LNCAP (cell line): Measurements from ENCODE around the gene KASH5.

Experiments
- TF ChIP-seq, protein P1 (sequence below): fragments of 450-650 bp; IDR thresholded peaks from 2 replicates; pipeline ENCODE4 v1.5.1; 2017; ENCODE audit warnings: mild to moderate bottlenecking

Gene KASH5

DNA sequence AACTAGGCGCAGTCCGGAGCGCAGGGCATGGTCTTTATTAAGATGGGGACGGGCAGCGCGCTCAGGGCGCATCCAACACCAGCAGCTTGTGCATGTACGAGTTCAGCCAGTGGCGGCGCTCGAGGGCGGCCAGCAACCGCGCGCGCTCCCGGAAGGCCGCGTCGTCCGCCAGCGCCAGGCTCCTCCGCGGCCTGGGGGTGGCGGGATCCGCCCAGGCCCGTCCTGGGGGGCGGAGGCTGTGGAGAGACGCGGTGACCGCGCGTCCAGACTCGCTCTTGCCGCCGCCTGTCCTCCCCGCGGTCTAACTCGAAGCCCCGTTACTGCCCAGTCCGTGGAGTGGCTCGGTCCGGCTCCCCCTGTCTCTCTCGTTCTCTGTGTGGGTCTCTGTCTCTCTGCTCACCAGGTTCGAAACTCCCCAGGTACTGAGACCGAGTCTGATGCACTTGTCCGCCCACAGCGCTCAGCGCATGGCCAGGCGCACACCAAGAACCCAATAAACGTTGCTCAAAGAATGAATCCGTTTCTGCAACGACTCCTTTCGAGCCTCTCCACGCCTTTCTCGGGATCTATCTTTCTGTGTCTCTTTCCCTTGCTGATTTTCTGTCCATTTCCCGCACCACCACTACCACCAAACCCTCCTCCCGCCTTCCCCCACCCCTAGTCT lies 34.5 kb downstream of the KASH5 start:
- TF ChIP-seq, protein P1, sequence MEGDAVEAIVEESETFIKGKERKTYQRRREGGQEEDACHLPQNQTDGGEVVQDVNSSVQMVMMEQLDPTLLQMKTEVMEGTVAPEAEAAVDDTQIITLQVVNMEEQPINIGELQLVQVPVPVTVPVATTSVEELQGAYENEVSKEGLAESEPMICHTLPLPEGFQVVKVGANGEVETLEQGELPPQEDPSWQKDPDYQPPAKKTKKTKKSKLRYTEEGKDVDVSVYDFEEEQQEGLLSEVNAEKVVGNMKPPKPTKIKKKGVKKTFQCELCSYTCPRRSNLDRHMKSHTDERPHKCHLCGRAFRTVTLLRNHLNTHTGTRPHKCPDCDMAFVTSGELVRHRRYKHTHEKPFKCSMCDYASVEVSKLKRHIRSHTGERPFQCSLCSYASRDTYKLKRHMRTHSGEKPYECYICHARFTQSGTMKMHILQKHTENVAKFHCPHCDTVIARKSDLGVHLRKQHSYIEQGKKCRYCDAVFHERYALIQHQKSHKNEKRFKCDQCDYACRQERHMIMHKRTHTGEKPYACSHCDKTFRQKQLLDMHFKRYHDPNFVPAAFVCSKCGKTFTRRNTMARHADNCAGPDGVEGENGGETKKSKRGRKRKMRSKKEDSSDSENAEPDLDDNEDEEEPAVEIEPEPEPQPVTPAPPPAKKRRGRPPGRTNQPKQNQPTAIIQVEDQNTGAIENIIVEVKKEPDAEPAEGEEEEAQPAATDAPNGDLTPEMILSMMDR: peak; percentile 53

DNA sequence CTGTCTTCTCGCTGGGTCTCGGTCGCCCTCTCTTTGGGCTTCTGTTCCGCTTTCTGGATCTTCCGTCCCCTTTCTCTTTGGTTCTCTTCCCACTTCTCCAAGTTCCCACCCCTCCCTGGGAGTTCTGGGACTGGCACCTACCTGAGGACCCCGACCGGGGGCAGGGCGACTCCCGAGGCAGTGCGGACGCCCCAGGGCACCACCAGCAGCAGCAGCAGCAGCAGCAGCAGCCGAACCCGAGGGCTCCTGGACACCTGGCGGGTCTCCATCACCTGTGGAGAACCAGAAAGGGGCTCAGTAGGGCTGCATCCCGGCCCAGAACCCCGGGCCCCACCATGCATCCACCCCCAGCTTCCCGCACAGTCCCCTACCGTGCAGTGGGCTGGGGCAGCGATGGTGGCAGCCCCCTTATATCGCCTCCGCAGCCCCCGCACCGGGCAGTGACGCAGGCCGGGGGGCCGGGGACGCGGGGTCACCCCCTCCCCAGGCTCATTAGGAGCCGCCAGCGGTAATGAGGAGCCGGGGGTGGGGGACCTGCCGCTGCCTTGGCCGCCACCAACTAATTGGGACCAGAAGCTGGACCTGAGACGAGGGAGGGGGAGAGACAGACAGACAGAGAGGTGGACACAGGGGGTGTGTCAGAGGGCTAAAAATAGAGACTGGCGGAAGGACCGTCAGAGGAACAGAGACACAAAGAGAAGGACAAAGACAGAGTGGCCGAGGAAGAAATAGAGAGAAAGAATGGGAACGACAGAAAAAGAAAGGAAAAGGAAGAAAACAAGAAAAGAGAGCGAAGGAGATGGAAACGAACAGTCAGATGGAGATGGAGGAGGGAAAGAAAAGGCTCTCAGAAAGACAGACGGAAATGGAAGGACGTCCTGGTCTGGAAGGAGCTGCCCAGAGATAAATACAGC lies 35.3 kb downstream of the KASH5 start, which contains the start of gene PTH2:
TSS of gene PTH2 (minus strand) at position 371 of the 914 bp plus-strand sequence. CDS start at position 269, 102 bp downstream.
- TF ChIP-seq, protein P1: no peak

DNA sequence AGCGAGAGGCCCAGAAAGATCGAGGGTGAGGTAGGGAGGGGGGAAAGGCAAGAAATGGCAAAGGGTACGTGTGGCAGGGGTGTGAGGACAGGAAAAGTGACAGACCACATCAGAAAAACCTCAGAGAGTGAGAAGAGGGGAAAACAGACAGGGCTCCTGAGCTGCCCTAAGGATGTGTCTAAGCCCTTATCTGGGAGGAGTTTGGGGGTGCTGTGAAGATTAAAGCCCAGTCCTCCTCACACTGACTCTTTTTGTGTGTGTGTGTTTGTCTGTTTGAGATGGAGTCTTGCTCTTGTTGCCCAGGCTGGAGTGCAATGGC lies 35.9 kb downstream of the KASH5 start:
- TF ChIP-seq, protein P1: no peak

DNA sequence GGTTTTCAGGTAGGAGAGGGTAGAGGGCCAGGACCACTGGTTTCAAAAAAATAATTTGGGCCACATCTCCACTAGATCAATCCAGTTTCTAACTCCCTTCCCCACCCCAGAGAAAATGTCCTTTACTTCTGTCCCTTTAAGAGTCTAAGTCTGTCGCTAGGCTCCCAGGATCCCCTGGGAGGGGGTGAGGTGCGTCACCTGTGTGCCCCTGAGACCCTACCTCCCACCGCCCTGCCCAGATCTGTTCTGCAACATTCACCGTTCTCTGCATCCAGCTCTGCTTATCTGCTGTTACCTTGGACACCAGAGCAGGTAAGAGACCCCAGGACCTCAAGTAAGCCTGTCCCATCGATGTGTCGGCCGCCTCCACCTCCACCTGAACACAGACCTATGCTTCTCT lies 37.1 kb downstream of the KASH5 start, which contains the start of gene GFY:
TSS of gene GFY (plus strand) at position 211 of the 400 bp plus-strand sequence. CDS start 1,043 bp downstream, outside the sequence.
- TF ChIP-seq, protein P1: no peak

DNA sequence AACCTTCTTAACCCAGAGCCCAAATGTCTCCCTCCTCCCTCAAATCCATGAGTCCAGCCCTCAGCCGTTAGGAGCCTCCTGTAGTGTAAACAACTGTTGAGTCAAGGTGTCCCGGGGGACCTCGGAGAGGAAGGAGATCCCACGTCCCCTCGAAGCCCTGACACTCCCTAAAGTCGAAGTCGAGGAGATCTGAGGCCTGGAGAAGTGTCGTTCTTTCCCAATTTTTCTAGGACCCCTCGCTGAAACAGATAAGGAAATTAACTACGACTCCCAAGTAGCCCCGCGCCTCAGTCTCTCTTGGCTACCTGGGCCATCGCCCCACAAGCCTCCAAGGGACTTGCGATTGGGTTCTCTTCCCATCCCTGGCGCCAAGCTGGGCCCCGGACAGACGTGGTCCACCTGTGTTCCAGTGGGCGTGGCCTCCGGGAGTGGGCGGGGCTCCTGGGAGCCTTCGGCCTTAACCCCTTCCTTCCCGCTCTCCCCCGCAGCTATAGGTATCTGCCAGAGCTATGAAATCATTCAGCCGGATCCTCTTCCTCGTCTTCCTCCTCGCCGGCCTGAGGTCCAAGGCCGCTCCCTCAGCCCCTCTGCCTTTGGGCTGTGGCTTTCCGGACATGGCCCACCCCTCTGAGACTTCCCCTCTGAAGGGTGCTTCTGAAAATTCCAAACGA lies 38.0 kb downstream of the KASH5 start:
- TF ChIP-seq, protein P1: no peak

DNA sequence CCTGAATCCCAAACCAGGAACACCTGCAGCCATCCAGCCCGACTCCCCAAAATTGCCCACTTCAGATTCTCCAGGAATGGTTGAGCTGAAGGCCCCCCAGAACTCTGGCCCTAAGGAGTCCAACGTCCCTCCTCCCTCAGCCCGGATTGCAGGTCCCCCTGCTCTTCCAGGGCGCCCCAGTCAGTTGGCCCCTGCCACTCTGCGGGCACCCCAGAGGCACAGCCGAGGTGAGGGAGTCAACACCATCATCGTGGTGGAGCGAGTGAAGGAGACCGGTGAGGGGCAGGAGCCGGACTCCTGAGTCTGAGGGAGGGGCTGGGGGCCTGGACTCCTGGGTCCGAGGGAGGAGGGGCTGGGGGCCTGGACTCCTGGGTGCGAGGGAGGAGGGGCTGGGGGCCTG lies 39.3 kb downstream of the KASH5 start:
- TF ChIP-seq, protein P1: no peak

DNA sequence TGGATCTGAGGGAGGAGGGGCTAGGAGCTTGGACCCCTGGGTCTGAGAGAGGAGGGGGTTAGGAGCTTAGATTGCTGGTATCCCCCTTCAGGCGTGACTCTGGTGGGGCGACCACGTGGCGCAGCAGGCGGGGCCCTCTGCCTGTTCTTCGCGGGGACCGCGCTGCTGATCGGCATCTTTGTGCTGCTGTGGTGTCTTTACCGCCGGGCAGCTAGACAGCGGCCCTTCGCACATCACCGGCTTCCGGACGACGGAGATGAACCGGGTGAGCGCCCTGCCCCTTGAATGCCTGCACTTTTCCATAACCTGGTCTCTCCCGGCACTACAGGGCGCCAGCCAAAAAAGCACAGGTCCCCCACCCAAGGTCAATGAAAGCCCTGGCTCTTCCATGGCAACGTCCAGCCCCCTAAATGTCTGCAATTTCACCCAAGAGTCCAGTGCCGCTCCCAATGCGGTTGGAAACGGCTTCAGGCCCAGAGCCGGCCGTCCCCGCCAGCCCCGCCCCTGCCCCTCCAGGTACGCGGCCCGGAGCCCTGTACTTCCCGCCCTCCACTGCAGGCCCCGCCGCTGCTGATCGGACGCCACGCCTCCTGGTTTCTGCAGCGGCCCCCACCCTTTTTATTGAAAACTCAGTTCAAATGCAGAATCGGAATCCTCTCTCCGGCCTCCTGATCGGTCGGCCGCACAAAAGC lies 40.0 kb downstream of the KASH5 start:
- TF ChIP-seq, protein P1: no peak
